B cell (primary cell): Measurements from ENCODE around the gene SOHLH2. TPM values are rescaled to one million over a fixed set of nuclear protein-coding genes. Genes with fewer than 3 reads are reported as not detected.

ENCODE experiments used
- ATAC-seq: fragments of 200-7000 bp; cut with Tn5 transposase; one replicate; pipeline ENCODE4 v1.10.0; 2021; ENCODE audit warnings: low read depth, mild to moderate bottlenecking, moderate number of reproducible peaks, moderate library complexity
- CTCF ChIA-PET: fragments of 350-600 bp; sonication (Branson Sonifier 250); formaldehyde crosslinking; loops from one replicate; lab custom pipeline; 2021; ENCODE audit warnings: antibody characterized with exemption, inconsistent platforms; lab: Charles Lee
- POLR2A ChIA-PET: fragments of 350-600 bp; sonication (Branson Sonifier 250); formaldehyde crosslinking; loops from one replicate; lab custom pipeline; 2021; ENCODE audit warnings: antibody characterized with exemption; lab: Charles Lee
- DNase-seq: peaks from one replicate; pipeline ENCODE4 v3.0.0; 2013
- H2AFZ ChIP-seq: 2 replicates; pipeline ENCODE4 v1.6.1; 2012; ENCODE audit warnings: mild to moderate bottlenecking, low read depth, low read length; ENCODE audit not compliant: insufficient read depth, poor library complexity, severe bottlenecking
- H3K27ac ChIP-seq, 2 donors: 1 replicate in 1 of 2; 2 replicates in 1 of 2; pipeline ENCODE4 v1.5.1; 2012 to 2013; ENCODE audit warnings: low read length in 2 of 2, mild to moderate bottlenecking in 2 of 2, moderate library complexity in 1 of 2
- H3K27me3 ChIP-seq, 4 experiments: fragments of 200-600 bp in 1 of 4; sonication (generic) in 1 of 4; replicated peaks in 1 of 4; 1 replicate in 2 of 4; 2 replicates in 2 of 4; pipeline versions ENCODE4 v1.6.1 to v1.7.0; 2013 to 2016; ENCODE audit warnings: low read length in 3 of 4, mild to moderate bottlenecking in 2 of 4, mixed read lengths in 1 of 4, moderate library complexity in 1 of 4; ENCODE audit not compliant: insufficient read depth in 4 of 4, control insufficient read depth in 3 of 4; ENCODE audit errors: control extremely low read depth in 1 of 4
- H3K36me3 ChIP-seq, 2 experiments: replicated peaks in 1 of 2; 1 replicate in 1 of 2; 2 replicates in 1 of 2; pipeline versions ENCODE4 v1.6.1 to v1.7.1; 2013; ENCODE audit warnings: low read length in 1 of 2; ENCODE audit not compliant: insufficient read depth in 2 of 2, control insufficient read depth in 1 of 2; ENCODE audit errors: control extremely low read depth in 1 of 2, extremely low read depth in 1 of 2
- H3K4me1 ChIP-seq, 2 donors: fragments of 200-600 bp in 1 of 2; sonication (generic) in 1 of 2; 1 replicate in 1 of 2; 2 replicates in 1 of 2; pipeline versions ENCODE4 v1.5.1 to v1.6.1; 2013 to 2017; ENCODE audit warnings: low read length in 2 of 2; ENCODE audit not compliant: control insufficient read depth in 2 of 2, insufficient read depth in 2 of 2
- H3K4me2 ChIP-seq: replicated peaks from 2 replicates; pipeline ENCODE3; 2012; ENCODE audit warnings: mild to moderate bottlenecking, low read depth, low read length; ENCODE audit not compliant: poor library complexity, severe bottlenecking
- H3K4me3 ChIP-seq, 5 experiments: fragments of 200-600 bp in 1 of 5; sonication (generic) in 1 of 5; 1 replicate in 3 of 5; 2 replicates in 2 of 5; pipeline versions ENCODE4 v1.5.1 to v1.7.0; 2011 to 2016; ENCODE audit warnings: low read length in 4 of 5, mild to moderate bottlenecking in 4 of 5, low read depth in 2 of 5, control low read depth in 1 of 5, moderate library complexity in 1 of 5; ENCODE audit not compliant: insufficient read depth in 1 of 5; ENCODE audit errors: control extremely low read depth in 1 of 5, extremely low read depth in 1 of 5
- H3K79me2 ChIP-seq: fragments of 200-600 bp; sonication (generic); one replicate; pipeline ENCODE4 v1.6.0; 2016; ENCODE audit warnings: low read length; ENCODE audit not compliant: control insufficient read depth, insufficient read depth
- H3K9ac ChIP-seq: fragments of 200-600 bp; sonication (generic); 2 replicates; pipeline ENCODE4 v1.6.1; 2017; ENCODE audit warnings: mild to moderate bottlenecking, low read length, moderate library complexity
- H3K9me3 ChIP-seq, 3 donors: one replicate each; pipeline versions ENCODE4 v1.6.1 to v1.7.1; 2013; ENCODE audit warnings: low read length in 2 of 3; ENCODE audit not compliant: control insufficient read depth in 2 of 3, insufficient read depth in 1 of 3; ENCODE audit errors: control extremely low read depth in 1 of 3
- H4K20me1 ChIP-seq: 2 replicates; pipeline ENCODE4 v1.6.0; 2012; ENCODE audit warnings: mild to moderate bottlenecking, low read length; ENCODE audit not compliant: insufficient read depth, control insufficient read depth, poor library complexity, severe bottlenecking
- H3K27ac Mint-ChIP-seq: one replicate; pipeline ENCODE4 v1.8.0; 2021; ENCODE audit warnings: mixed read lengths
- H3K27me3 Mint-ChIP-seq: one replicate; pipeline ENCODE4 v1.8.0; 2021; ENCODE audit warnings: mixed read lengths
- H3K4me1 Mint-ChIP-seq: one replicate; pipeline ENCODE4 v1.8.0; 2021; ENCODE audit warnings: mixed read lengths
- H3K4me3 Mint-ChIP-seq: one replicate; pipeline ENCODE4 v1.8.0; 2021; ENCODE audit warnings: mixed read lengths
- H3K9me3 Mint-ChIP-seq: one replicate; pipeline ENCODE4 v1.8.0; 2022; ENCODE audit warnings: mixed read lengths; ENCODE audit not compliant: insufficient read depth
- CTCF ChIP-seq: fragments of 200-600 bp; IDR thresholded peaks from one replicate; pipeline ENCODE4 v1.8.0; 2022; ENCODE audit warnings: antibody characterized with exemption, mild to moderate bottlenecking
- EZH2 ChIP-seq: IDR thresholded peaks from 2 replicates; pipeline ENCODE4 v1.6.1; 2012; ENCODE audit warnings: borderline replicate concordance, low read depth, mild to moderate bottlenecking, moderate library complexity, low read length; ENCODE audit not compliant: insufficient read depth, poor library complexity, severe bottlenecking
- WGBS: methylation state at CpG from one replicate; pipeline ENCODE4 v1.1.5; 2013; ENCODE audit warnings: missing lambda C conversion rate; ENCODE audit not compliant: insufficient coverage; 5-methylcytosine and 5-hydroxymethylcytosine counted together
- intact Hi-C: fragments of 100-400 bp; cut with micrococcal nuclease; formaldehyde crosslinking; loops from one replicate; pipeline ENCODE4 v1.10.0; 2022
- polyA plus RNA-seq: library from polyadenylated mRNA; depleted of rRNA; stranded (reverse); fragments of >200 nt; gene quantifications from 2 replicates; pipeline ENCODE4 v1.2.3, GENCODE V29; 2012
- total RNA-seq, 2 donors: library from RNA; stranded (reverse); fragments of 120-200 nt in 1 of 2; gene quantifications; 1 replicate in 1 of 2; 2 replicates in 1 of 2; pipeline versions ENCODE4 v1.2.3 to v1.2.4, GENCODE V29; 2013 to 2022

SOHLH2 gene
- total and polyA plus RNA-seq, 2 donors (not counting 1 experiment from before 2014, with no cell fraction given): not detected

GRCh38 chr13:36231236-36231635 is 16.9 kb upstream of the SOHLH2 start:
- Mint-ChIP-seq H3K27me3 (no peaks in the 10 kb centered on the region), H3K27ac (no peak overlapping the region)
- CTCF ChIA-PET: no interaction called here

GRCh38 chr13:36224730-36225129 is 10.4 kb upstream of the SOHLH2 start:
- ATAC-seq (no peak), DNase-seq (no peak)
- no peaks in the 10 kb centered on the region for H4K20me1 ChIP-seq
- no peak overlapping the region for H3K4me3 ChIP-seq
- ChIA-PET POLR2A (no interaction called here), CTCF (no interaction called here)
- no peak overlapping the region for H2AFZ ChIP-seq
- H3K9ac ChIP-seq: no peak overlapping the region
- no peak overlapping the region for H3K27ac Mint-ChIP-seq
- H3K79me2 ChIP-seq: no peaks in the 10 kb centered on the region
- no peaks in the 10 kb centered on the region for H3K36me3 ChIP-seq
- no peak overlapping the region for H3K4me2 ChIP-seq
- H3K9me3 Mint-ChIP-seq: no peaks in the 10 kb centered on the region
- WGBS: no CpG with 5 or more reads among the region's 1 CpG
- no peak overlapping the region for H3K4me3 Mint-ChIP-seq
- no peaks in the 10 kb centered on the region for H3K4me1 ChIP-seq
- intact Hi-C loops: no loop called here
- H3K9me3 ChIP-seq: peaks cover 0 to 4% (median 0%) of the 10 kb centered on the region in 3 donors
- H3K27me3 Mint-ChIP-seq: no peaks in the 10 kb centered on the region
- TF ChIP-seq EZH2: no peak
- TF ChIP-seq CTCF: no peak
- H3K27me3 ChIP-seq: no peaks in the 10 kb centered on the region
- H3K27ac ChIP-seq: no peak overlapping the region
- no peaks in the 10 kb centered on the region for H3K4me1 Mint-ChIP-seq

More at GRCh38 chr13:36231236-36231635, 16.9 kb upstream of the SOHLH2 start:
- Mint-ChIP-seq H3K9me3 (peaks cover 7% of the 10 kb centered on the region), H3K4me1 (no peaks in the 10 kb centered on the region), H3K4me3 (no peak overlapping the region)
- no peaks in the 10 kb centered on the region for H3K27me3 ChIP-seq
- H4K20me1 ChIP-seq: no peaks in the 10 kb centered on the region
- WGBS: 86% methylated on average over 1 of the region's 3 CpGs
- peaks cover 1 to 3% (median 3%) of the 10 kb centered on the region in 3 donors for H3K9me3 ChIP-seq
- no peak overlapping the region for H3K27ac ChIP-seq
- POLR2A ChIA-PET: no interaction called here
- no peak overlapping the region for H3K9ac ChIP-seq
- H3K36me3 ChIP-seq: no peaks in the 10 kb centered on the region
- H3K79me2 ChIP-seq: no peaks in the 10 kb centered on the region
- ATAC-seq: no peak
- H2AFZ ChIP-seq: no peak overlapping the region
- DNase-seq: no peak
- no peak overlapping the region for H3K4me2 ChIP-seq
- no peak for TF ChIP-seq EZH2
- no peak for TF ChIP-seq CTCF
- no peaks in the 10 kb centered on the region for H3K4me1 ChIP-seq
- intact Hi-C loops: no loop called here
- H3K4me3 ChIP-seq: no peak overlapping the region
